Loucy (cell line): Measurements from ENCODE around the gene PTPRF.

ENCODE experiments used
- EZH2phosphoT487 ChIP-seq: fragments of 200-600 bp; IDR thresholded peaks from 2 replicates; pipeline ENCODE4 v1.6.1; 2018; ENCODE audit warnings: antibody characterized with exemption, mild to moderate bottlenecking, moderate library complexity, borderline replicate concordance
- TF ChIP-seq, protein P1 (sequence below): fragments of 200-600 bp; sonication (generic); conservative IDR thresholded peaks from 2 replicates; pipeline ENCODE4 v1.5.1; 2014; ENCODE audit warnings: mild to moderate bottlenecking, antibody characterized with exemption, low read length

GRCh38 chr1:43587001-43587400, 56.3 kb downstream of the PTPRF start:
- TF ChIP-seq, protein P1, sequence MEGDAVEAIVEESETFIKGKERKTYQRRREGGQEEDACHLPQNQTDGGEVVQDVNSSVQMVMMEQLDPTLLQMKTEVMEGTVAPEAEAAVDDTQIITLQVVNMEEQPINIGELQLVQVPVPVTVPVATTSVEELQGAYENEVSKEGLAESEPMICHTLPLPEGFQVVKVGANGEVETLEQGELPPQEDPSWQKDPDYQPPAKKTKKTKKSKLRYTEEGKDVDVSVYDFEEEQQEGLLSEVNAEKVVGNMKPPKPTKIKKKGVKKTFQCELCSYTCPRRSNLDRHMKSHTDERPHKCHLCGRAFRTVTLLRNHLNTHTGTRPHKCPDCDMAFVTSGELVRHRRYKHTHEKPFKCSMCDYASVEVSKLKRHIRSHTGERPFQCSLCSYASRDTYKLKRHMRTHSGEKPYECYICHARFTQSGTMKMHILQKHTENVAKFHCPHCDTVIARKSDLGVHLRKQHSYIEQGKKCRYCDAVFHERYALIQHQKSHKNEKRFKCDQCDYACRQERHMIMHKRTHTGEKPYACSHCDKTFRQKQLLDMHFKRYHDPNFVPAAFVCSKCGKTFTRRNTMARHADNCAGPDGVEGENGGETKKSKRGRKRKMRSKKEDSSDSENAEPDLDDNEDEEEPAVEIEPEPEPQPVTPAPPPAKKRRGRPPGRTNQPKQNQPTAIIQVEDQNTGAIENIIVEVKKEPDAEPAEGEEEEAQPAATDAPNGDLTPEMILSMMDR, result no peak
- no peak for TF ChIP-seq EZH2phosphoT487
